ENCODE measurements around the gene GMNN.
"Not testable (repeated sequence)": the region's sequence is repeated elsewhere in the genome, so short reads cannot be mapped to it uniquely, and the experiment has no call there.

Gene GMNN

GRCh38 chr6:24749297-24749696 is 25.4 kb upstream of the GMNN start:
- TF ChIP-seq, protein P1, sequence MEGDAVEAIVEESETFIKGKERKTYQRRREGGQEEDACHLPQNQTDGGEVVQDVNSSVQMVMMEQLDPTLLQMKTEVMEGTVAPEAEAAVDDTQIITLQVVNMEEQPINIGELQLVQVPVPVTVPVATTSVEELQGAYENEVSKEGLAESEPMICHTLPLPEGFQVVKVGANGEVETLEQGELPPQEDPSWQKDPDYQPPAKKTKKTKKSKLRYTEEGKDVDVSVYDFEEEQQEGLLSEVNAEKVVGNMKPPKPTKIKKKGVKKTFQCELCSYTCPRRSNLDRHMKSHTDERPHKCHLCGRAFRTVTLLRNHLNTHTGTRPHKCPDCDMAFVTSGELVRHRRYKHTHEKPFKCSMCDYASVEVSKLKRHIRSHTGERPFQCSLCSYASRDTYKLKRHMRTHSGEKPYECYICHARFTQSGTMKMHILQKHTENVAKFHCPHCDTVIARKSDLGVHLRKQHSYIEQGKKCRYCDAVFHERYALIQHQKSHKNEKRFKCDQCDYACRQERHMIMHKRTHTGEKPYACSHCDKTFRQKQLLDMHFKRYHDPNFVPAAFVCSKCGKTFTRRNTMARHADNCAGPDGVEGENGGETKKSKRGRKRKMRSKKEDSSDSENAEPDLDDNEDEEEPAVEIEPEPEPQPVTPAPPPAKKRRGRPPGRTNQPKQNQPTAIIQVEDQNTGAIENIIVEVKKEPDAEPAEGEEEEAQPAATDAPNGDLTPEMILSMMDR (IDR thresholded peaks at IDR 0.05; ENCODE audit: poor library complexity, severe bottlenecking) = no peak
- Histone ChIP-seq H3K9me3 (ENCODE audit: severe bottlenecking) (no peaks in the 10 kb centered on the region), H3K4me1 (ENCODE audit: insufficient read depth, poor library complexity, severe bottlenecking) (no peaks in the 10 kb centered on the region), H3K27me3 (ENCODE audit: insufficient read depth, poor library complexity, severe bottlenecking) (no peaks in the 10 kb centered on the region), H3K4me3 (ENCODE audit: severe bottlenecking) (no peak overlapping the region), H3K36me3 (ENCODE audit: low read depth) (no peaks in the 10 kb centered on the region), H3K27ac (ENCODE audit: poor library complexity, severe bottlenecking) (no peak overlapping the region)
- ATAC-seq (ENCODE audit: low read depth) (no peak), DNase-seq (ENCODE audit: low spot score) (no peak)

- H3K27ac ChIP-seq (ENCODE audit: poor library complexity, severe bottlenecking); H3K4me3 ChIP-seq (ENCODE audit: severe bottlenecking); ATAC-seq (ENCODE audit: low read depth); H3K27me3 ChIP-seq (ENCODE audit: insufficient read depth, poor library complexity, severe bottlenecking); H3K4me1 ChIP-seq (ENCODE audit: insufficient read depth, poor library complexity, severe bottlenecking); H3K9me3 ChIP-seq (ENCODE audit: severe bottlenecking); DNase-seq (ENCODE audit: low spot score); H3K36me3 ChIP-seq (ENCODE audit: low read depth): not testable (repeated sequence)
Observed at GRCh38 chr6:24750878-24751277, 23.9 kb upstream of the GMNN start.

DNA sequence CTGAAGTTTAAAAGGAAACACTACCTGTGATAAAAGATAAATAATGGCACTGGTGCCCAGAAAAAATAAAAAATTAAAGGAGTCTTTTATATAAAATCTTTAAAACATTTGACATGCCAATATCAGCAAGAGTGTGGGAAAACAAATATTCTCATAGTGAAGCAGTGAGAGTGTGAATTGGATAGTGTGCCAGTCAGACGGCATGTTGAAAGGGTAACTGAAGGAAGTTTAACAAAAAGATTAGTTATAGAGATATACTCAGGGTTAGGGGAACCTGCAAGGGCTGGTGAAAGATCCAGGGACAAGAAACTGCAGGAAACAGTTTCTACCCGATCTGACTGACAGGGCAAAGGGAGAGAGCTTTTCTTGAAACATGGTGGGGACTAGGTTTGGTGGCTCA is 22.2 kb upstream of the GMNN start:
- Histone ChIP-seq H3K36me3 (ENCODE audit: low read depth) (no peaks in the 10 kb centered on the region), H3K4me1 (ENCODE audit: insufficient read depth, poor library complexity, severe bottlenecking) (no peaks in the 10 kb centered on the region), H3K9me3 (ENCODE audit: severe bottlenecking) (no peaks in the 10 kb centered on the region), H3K4me3 (ENCODE audit: severe bottlenecking) (no peak overlapping the region), H3K27ac (ENCODE audit: poor library complexity, severe bottlenecking) (no peak overlapping the region), H3K27me3 (ENCODE audit: insufficient read depth, poor library complexity, severe bottlenecking) (no peaks in the 10 kb centered on the region)
- ATAC-seq (ENCODE audit: low read depth) (no peak), DNase-seq (ENCODE audit: low spot score) (no peak)
- TF ChIP-seq, protein P1 (IDR thresholded peaks at IDR 0.05; ENCODE audit: poor library complexity, severe bottlenecking) = no peak

DNA sequence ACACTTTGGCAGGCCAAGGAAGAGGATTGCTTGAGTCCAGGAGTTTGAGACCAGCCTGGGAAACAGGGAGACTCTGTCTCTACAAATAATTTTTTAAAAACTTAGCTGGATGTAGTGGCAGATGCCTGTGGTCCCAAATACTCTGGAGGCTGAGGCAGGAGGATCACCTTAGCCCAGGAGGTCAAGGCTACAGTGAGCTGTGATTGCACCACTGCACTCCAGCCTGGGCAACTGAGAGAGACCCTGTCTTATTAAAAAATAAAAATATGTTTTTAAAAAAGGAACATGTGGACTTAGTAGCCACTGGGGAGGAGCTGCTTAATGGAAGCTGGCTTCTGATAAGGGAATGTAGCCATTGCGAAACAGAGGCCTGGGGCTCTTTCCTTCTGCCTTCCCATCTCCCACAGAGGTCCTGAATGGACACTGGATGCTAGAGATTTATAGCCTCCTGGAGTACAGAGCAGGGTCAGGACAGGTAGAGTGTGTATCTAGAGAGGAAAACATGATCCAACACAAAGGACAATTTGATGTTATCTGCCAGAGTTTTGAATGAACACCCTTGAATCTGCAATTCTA is 21.7 kb upstream of the GMNN start:
- Histone ChIP-seq H3K36me3 (ENCODE audit: low read depth) (no peaks in the 10 kb centered on the region), H3K9me3 (ENCODE audit: severe bottlenecking) (no peaks in the 10 kb centered on the region), H3K4me1 (ENCODE audit: insufficient read depth, poor library complexity, severe bottlenecking) (no peaks in the 10 kb centered on the region), H3K4me3 (ENCODE audit: severe bottlenecking) (no peak overlapping the region), H3K27ac (ENCODE audit: poor library complexity, severe bottlenecking) (no peak overlapping the region), H3K27me3 (ENCODE audit: insufficient read depth, poor library complexity, severe bottlenecking) (no peaks in the 10 kb centered on the region)
- TF ChIP-seq, protein P1 (IDR thresholded peaks at IDR 0.05; ENCODE audit: poor library complexity, severe bottlenecking) = no peak
- no peak for ATAC-seq (ENCODE audit: low read depth)
- no peak for DNase-seq (ENCODE audit: low spot score)

GRCh38 chr6:24753545-24753944 is 21.2 kb upstream of the GMNN start:
- DNase-seq (ENCODE audit: low spot score) (no peak), ATAC-seq (ENCODE audit: low read depth) (no peak)
- H3K4me1 ChIP-seq (ENCODE audit: insufficient read depth, poor library complexity, severe bottlenecking) = no peaks in the 10 kb centered on the region
- H3K9me3 ChIP-seq (ENCODE audit: severe bottlenecking) = no peaks in the 10 kb centered on the region
- TF ChIP-seq, protein P1 (IDR thresholded peaks at IDR 0.05; ENCODE audit: poor library complexity, severe bottlenecking) = no peak
- no peaks in the 10 kb centered on the region for H3K36me3 ChIP-seq (ENCODE audit: low read depth)
- no peaks in the 10 kb centered on the region for H3K27me3 ChIP-seq (ENCODE audit: insufficient read depth, poor library complexity, severe bottlenecking)
- H3K27ac ChIP-seq (ENCODE audit: poor library complexity, severe bottlenecking) = no peak overlapping the region
- no peak overlapping the region for H3K4me3 ChIP-seq (ENCODE audit: severe bottlenecking)

DNA sequence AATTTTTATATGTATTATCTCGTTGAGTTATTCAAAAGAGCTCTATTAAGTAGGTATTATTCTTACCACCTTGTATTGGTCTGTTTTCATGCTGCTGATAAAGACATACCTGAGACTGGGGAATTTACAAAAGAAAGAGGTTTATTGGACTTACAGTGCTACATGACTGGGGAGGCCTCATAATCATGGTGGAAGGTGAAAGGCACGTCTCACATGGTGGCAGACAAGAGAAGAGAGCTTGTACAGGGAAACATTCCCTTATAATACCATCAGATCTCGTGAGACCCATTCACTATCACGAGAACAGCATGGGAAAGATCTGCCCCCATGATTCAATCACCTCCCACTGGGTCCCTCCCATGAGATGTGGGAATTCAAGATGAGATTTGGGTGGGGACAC is 20.4 kb upstream of the GMNN start:
- H3K4me3 ChIP-seq (ENCODE audit: severe bottlenecking); H3K27ac ChIP-seq (ENCODE audit: poor library complexity, severe bottlenecking); ATAC-seq (ENCODE audit: low read depth); DNase-seq (ENCODE audit: low spot score); H3K4me1 ChIP-seq (ENCODE audit: insufficient read depth, poor library complexity, severe bottlenecking); H3K27me3 ChIP-seq (ENCODE audit: insufficient read depth, poor library complexity, severe bottlenecking); H3K9me3 ChIP-seq (ENCODE audit: severe bottlenecking); H3K36me3 ChIP-seq (ENCODE audit: low read depth): not testable (repeated sequence)
